GM19438 (cell line): Measurements from ENCODE around the gene RPS26.
"Not testable (repeated sequence)": the region's sequence is repeated elsewhere in the genome, so short reads cannot be mapped to it uniquely, and the experiment has no call there.

Source experiments
- ATAC-seq: cut with Tn5 transposase; IDR thresholded peaks from one replicate; pipeline ENCODE4 v1.9.1; 2021; ENCODE audit warnings: low read depth; ENCODE audit not compliant: unreplicated experiment

RPS26 gene

GRCh38 chr12:56074396-56074795 is 32.7 kb downstream of the RPS26 start:
- ATAC-seq, result no peak

GRCh38 chr12:56077966-56078365 is 36.2 kb downstream of the RPS26 start:
- not testable (repeated sequence) for ATAC-seq

GRCh38 chr12:56078427-56078826 is 36.7 kb downstream of the RPS26 start:
- no peak for ATAC-seq

GRCh38 chr12:56078931-56079722 is 37.4 kb downstream of the RPS26 start:
- ATAC-seq, result peak; percentile 62

- ATAC-seq, result peak; percentile 35
These were observed 38.2 kb downstream of the RPS26 start, which contains the start of gene ERBB3 for GRCh38 chr12:56079723-56080555. TSS of gene ERBB3 (plus strand) at chr12:56080165. CDS start at chr12:56080301, 136 bp downstream.

GRCh38 chr12:56080556-56081138 is 38.9 kb downstream of the RPS26 start:
- no peak for ATAC-seq

GRCh38 chr12:56081393-56082347 is 40.0 kb downstream of the RPS26 start:
- no peak for ATAC-seq

- no peak for ATAC-seq
These were observed 40.7 kb downstream of the RPS26 start for GRCh38 chr12:56082382-56082781.

- no peak for ATAC-seq
These were observed 41.2 kb downstream of the RPS26 start for GRCh38 chr12:56082967-56083366.

GRCh38 chr12:56084958-56085543 is 43.3 kb downstream of the RPS26 start:
- no peak for ATAC-seq

GRCh38 chr12:56086096-56086495 is 44.4 kb downstream of the RPS26 start:
- ATAC-seq, result no peak

- no peak for ATAC-seq
These were observed 44.9 kb downstream of the RPS26 start for GRCh38 chr12:56086608-56087007.

GRCh38 chr12:56087220-56087619 is 45.5 kb downstream of the RPS26 start:
- no peak for ATAC-seq
